GM18520 (cell line): ENCODE measurements around the gene C16orf92.

Experiments
- ATAC-seq: cut with Tn5 transposase; IDR thresholded peaks from one replicate; pipeline ENCODE4 v1.9.1; 2021; ENCODE audit not compliant: unreplicated experiment

C16orf92 gene

DNA sequence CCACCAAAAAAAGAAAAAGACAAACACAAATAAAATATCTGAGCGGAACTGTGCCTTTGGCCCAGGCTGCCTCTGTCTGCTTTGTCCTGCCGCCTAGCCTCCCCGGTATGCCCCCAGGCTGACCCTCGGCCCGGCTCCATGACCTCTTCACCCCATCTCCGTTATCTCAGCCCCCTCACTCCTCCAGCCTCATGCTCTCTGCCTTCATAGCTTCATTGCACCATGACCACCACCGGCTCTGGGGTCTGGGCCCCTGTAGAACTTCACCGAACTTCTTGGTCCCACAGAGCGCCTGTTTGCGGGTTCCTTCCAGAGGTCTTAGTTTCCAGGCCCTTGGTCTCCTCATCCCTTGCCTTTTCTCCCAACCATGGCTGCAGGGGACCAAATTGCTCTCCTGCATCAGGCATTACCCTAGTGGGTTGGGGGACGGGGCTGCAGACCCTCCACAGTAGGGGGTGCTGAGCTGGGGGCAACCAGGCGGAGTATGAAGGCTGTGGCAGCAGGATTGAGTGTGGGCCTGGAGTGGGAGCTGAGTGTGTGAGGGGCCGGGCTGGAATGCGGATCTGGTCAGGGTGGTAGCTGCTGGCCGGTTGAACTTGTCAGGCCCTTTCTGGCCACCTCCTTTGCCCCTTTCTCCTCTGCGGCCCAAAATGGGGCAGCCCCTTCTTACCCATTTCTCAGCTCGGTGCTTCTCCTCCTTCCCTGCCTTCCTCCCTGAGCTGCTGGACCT lies 34.5 kb upstream of the C16orf92 start:
- ATAC-seq = no peak

DNA sequence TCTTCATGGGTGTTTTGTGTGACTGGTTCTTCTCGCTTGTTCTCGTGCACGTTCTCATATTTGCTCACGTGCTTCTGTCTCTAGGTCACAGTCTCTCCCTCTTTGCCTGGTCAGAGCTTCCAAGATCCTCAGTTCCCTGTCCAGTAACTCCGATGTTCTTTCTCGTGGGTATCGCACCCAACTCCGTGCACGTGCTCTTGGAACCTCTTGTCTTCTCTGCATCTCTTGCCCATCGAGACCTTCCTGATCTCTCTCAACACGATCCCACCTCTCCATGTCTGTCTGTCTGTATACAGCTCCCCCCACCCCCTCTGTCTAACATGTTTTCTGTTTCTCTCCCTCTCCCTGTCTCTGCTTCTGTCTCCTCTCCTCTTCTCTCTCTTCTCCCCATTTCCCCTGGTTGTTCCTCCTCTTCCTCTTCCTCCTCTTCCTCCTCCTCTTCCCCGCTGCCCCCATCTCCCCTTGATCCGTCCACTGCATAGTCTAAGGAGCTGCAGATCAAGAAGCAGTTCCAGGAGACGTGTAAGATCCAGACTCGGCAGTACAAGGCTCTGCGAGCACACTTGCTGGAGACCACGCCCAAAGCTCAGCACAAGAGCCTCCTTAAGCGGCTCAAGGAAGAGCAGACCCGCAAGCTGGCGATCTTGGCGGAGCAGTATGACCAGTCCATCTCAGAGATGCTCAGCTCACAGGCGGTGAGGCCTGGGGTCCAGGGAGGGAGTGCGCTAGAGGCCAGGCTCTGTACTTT lies 33.7 kb upstream of the C16orf92 start:
- ATAC-seq = no peak

DNA sequence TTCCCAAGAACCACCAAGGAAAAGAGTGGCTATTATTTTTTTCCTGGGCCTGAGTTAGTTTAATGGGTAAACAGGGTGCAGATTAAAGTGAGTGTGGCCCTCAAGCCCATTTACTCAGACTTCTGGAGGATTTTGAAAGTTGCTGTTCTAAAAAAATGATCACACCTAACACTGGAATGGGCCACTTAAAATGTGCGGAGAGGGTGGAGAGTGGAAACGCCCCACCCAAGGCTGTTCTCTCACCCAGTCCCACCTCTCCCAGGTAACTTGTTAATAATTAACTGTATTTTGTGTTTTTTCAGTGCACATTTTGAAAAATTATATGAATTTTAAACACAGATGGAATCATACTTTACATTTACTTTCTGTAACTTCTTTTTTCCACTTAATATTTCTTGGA lies 33.0 kb upstream of the C16orf92 start:
- no peak for ATAC-seq

DNA sequence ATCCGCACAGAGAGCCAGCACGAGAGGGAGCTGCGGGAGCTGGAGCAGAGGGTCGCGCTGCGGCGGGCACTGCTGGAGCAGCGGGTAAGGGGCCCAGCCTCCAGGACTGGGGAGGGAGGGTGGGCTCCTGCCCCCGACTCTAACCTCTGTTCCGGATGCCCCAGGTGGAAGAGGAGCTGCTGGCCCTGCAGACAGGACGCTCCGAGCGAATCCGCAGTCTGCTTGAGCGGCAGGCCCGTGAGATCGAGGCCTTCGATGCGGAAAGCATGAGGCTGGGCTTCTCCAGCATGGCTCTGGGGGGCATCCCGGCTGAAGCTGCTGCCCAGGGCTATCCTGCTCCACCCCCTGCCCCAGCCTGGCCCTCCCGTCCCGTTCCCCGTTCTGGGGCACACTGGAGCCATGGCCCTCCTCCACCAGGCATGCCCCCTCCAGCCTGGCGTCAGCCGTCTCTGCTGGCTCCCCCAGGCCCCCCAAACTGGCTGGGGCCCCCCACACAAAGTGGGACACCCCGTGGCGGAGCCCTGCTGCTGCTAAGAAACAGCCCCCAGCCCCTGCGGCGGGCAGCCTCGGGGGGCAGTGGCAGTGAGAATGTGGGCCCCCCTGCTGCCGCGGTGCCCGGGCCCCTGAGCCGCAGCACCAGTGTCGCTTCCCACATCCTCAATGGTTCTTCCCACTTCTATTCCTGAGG lies 32.0 kb upstream of the C16orf92 start:
- no peak for ATAC-seq

DNA sequence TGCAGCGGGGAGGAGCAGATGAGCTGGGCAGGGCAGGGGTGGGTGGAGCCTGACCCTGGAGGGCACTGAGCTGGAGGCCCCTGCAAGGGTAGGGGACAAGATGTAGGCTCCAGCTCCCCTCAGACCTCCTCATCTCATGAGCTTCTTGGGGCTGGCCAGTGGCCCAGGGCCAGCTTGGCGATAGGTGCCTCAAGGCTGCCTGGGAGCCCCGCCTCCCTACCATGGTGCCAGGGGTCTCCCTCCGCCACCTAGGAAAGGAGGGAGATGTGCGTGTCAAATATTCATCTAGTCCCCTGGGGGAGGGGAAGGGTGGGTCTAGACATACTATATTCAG lies 31.5 kb upstream of the C16orf92 start:
- no peak for ATAC-seq

DNA sequence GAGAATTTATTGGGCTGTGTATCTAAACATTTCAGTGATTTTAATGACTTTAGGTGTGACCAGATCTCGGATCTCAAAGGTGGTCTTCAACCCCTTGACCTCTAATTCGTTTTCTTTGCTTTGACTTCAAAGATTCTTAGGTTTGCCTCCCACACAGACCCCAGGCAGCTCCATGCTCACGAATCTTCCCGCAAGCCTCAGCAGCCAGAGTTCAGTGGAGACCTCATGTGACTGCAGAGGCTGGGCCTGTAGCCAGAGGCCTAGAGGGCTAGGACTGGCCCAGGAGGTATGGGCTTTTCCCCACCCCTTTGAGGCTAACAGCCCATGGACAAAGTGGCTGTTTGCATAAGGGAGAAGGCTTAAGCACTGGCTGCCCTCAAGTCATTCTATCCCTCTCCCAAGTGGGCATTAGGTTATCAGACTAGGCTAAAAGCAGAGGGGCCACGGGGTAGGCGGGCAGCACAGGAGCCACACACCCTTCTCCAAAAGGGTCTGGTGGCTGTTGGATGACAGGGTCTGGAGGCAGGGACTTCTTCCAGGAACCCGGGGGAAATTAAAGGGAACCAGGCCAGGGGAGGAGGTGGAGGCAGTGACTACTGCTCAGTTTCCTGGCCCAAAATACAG lies 30.5 kb upstream of the C16orf92 start:
- ATAC-seq = no peak

DNA sequence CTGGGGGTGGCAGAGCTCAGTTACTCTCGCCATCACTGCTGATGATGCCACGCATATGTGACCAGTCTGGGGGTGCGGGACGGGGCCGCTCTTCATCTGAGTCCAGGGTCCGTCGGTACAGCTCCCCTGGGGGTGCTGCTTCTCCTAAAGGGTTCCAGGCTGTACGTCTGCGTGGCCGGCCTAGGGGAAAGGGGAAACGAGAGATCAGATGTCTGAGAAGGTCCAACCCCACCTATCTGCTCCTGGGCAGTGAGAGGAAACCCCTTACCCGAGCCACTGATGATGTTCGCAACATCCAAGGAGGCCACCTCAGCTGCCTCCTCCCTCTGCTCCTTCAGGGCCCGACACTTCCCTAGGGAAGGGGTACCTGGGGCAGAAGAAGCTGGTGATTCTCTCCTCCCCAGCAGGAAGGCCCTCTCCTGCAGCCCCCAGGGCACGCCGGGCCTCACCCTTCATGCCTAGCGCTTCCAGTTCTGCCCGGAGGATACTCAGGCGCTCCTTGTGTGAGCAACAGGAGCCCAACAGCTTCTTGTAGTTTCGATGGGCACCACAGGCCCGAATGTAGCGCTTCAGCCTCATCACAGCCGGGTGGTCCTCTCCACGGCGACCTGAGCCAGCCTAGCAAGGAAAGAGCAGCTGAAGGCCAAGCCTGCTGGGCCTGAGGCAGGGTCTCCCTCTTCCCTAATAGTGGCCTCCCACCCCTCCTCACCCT lies 29.7 kb upstream of the C16orf92 start:
- ATAC-seq = no peak

DNA sequence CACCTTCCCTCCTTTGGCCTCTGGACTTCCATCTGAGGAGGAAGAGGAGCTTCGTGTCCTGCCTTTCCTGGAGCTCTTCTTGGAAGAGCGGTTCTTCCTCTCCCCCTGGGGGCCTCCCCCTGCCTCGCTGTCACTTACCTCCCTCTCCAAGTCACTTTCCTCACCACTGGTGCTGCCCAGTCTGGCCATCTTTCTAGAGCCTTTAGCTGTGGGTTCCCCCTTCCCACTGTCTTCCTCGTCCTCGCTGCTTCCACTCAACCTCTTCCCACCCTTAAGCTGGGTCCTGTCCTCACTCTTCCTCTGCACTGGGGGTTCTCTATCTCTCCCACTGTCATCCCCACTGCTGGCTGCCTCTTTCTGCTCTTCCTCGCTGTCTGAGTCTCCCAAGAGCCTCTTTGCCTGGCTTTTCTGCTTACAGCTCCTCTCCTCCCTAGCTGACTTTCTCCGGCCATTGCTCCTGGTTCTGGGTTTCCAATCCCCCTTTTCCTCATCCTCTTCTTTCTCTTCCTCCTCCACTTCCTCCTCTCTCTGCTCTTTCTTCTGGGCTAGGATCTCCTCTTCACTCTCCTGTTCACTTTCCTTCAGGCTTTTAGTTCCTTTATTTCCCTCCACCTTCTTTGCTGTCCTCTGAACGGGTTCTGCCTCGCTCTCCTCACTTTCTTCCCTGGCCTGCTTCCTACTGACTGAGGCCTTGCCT lies 28.9 kb upstream of the C16orf92 start:
- ATAC-seq = no peak

DNA sequence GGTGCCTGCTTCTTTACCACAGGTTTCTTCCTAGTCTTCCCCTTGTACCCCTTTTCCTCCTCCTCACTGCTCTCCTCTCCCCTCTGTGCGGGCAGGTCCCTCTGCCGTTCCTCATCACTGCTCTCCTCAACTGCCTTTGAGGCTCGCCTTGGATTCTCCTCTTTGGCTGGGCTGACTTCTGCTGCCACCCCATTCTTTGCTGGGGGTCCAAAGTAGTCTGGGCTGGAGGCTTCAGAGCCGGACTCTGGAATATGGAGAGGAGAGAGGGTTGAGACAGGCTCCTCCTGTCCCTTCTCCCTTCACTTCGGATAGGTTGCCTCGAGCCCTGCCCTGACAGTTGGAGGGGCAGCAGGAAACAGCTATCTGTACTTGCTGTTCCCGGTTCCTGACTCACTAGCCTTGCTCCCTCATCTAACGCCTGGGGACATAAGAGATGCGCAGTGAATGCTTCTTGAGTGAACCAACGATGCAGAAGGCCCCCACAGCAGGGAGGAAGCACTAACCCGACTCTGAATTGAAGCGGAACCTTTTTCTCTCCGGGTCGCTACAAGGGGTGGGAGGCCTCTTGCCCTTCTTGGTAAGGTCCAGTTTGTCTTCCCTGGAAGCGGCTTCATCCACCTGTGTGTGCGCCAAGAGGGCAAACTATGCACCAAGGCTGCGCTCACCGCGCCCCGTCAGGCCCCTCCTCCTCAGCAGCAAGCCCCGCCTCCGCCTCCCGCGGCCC lies 28.2 kb upstream of the C16orf92 start:
- ATAC-seq = peak; percentile 5

DNA sequence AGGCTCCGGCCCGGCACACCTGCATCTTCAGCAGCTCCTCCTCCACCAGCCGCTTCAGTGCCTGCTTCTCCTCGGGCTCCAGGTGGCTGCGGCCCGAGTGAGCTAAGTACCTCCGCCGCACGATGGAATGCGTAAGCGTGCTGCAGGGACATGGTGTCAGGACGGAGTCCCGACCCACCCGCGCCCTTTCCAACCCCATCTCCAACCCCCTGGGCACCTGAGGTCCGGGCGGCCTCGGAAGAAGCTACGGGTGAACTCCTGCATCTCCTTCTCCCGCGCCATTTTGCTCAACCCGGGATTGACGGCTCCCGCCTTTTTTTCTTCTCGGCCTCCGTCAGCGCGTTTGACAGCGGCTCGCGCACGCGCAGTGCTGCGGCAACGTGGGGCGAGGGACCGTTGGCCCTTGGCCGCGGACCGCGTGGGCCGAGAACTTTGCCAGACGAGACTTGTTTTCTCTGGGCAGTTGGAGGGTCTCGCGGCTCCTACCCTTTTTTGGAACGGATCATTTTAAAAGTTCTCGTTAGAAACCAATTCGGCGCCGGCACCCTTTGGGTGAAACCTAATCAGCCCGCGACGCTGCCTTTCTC lies 27.6 kb upstream of the C16orf92 start, which contains the start of gene HIRIP3:
HIRIP3 (minus strand) TSS at position 294 of the 587 bp plus-strand sequence; CDS start at position 282, 12 bp downstream.
- ATAC-seq = peak; percentile 26

DNA sequence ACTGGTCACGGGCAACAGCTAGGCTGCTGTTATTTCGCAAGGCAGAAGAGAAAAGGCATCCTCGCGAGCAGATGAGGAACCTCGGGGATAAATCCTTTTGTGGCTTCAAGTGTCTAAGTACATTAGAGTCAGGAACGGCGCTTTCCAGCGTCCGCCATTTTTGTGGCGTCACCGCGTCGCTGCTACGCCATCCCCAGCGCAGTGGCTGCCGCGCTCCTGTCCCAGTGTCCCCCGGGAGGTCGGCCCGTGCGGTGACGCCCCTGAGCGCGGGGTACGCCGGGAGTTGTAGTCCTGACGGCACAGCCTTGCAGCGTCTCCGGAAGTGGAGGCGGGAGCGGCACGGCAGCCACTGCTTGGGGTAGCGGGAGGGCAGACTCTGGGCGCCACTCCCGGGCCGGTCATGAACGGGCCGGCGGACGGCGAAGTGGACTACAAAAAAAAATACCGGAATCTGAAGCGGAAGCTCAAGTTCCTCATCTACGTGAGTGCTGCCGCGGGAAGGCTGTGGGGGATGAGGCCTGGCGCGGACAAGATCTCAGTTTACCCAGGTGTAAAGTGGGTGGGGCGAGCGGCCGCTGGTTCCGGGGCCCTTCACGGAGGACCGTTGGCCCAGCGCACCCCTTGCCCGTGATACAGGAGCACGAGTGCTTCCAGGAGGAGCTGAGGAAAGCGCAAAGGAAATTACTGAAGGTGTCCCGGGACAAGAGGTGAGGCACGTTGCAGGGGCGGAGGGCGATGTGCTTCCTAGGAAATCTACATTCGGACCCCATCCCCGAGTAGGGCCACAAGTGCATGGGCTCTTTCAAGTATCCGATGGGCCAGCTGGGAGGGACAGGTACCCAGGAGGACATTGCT lies 26.9 kb upstream of the C16orf92 start, which contains the start of gene INO80E:
INO80E (plus strand) TSS at position 331 of the 855 bp plus-strand sequence; CDS start at position 401, 70 bp downstream.
- peak; percentile 94 for ATAC-seq

DNA sequence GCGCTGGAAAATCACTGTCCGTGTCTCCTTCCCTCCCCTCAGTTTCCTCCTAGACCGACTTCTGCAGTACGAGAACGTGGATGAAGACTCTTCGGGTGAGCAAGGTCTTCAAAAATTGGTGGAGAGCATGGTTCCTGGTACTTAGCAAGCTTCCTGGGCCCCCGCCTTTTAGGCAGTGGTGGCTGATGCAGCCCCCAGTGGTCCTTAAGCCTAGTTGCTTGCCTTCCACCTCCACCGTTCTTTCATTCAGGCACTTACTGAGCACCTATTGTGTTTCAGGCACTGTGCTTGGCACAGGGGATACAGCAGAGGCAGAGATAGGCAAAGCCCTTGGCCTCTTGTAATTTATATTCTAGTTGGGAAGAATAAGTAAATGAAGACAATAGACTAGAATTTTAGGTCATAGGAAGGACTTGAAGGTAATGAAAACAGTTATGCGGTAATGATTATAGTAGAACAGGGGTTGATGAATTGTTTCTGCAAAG lies 26.2 kb upstream of the C16orf92 start:
- no peak for ATAC-seq

DNA sequence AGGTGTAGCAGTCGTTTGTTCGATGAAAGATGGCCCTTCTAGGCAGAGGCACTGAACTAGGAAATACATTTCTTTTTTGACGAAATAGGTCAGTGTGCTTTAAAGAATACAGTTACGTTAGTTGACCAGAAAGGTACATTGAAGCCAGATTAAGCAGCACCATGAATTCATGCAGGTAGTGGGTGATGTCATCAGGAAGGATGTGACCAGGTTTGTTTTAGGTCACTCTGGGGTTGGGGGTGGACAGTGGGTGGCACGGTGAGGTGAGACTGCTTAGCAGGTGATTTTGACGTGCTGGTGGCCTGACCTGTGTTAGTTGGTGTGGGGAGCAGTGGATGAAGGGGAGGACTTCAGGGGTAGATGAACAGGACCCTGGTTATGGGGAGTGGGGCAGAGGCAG lies 23.4 kb upstream of the C16orf92 start:
- no peak for ATAC-seq

DNA sequence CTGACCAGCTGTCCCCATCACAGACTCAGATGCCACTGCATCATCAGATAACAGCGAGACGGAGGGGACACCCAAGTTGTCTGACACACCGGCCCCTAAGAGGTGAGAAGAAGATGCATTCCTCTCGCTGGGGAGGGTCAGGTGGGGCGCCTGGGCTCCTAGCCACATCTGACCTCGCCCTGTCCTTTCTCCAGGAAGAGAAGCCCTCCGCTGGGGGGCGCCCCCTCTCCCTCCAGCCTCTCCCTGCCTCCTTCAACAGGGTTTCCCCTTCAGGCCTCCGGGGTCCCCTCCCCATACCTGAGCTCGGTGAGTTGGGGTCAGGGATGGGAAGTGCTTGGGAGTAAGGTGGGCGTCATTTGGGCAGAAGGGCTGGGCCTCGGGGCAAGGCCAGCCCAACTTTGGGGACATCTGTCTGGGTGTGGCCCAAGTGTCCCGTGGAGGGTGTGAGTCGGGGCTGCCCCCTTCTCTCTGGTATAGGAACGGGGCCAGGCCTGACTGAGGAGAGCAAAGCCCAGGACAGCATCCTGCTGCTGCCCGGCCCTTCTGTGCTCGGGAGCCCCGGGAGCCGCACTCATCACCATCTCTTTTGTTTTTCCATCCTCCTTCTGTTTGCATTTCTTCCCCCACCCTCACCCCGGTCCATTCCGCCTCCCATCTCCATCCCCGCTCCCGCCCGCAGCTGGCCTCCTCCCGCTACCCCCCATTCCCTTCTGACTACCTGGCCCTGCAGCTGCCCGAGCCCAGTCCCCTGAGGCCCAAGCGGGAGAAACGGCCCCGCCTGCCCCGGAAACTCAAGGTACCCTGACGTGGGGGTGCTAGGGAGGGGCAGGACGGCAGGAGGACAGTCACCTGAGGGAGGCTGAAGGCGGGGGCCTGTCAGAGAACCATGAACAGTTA lies 22.0 kb upstream of the C16orf92 start:
- ATAC-seq = no peak

DNA sequence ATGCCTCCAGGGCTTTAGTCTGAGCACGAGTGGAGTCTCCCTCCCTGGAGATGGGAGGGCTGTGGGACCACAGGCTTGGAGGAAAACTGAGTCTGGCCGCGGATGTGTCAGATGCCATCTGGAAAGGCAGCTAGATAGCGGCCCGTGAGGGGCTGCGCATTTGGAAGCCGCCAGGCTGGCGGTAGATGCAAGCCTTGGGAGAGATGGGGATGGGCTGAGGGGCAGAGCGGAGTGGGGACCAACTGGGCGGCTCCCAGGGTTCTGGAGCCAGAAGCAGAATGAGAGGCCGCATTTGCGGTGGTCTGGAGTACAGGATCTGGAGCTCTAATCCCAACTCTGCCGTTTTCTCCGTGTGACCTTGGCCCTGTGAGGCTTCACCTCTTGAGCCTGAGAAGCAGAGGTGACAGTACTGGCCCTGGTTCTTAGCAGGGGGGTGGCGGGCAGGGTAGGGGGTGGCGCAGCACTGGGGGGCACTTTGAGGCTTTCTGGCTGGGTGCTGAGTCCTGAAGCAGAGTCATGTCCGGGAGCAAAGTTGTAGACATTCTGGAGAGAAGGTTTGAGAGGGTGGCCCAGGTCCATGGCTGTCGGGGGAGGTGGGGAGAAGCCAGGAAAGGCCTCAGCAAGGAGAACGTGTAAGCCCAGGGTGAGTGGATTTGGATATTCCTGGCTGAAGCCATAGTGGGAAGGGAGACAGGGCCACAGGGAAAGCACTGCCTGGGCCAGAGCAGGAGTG lies 20.2 kb upstream of the C16orf92 start:
- no peak for ATAC-seq

DNA sequence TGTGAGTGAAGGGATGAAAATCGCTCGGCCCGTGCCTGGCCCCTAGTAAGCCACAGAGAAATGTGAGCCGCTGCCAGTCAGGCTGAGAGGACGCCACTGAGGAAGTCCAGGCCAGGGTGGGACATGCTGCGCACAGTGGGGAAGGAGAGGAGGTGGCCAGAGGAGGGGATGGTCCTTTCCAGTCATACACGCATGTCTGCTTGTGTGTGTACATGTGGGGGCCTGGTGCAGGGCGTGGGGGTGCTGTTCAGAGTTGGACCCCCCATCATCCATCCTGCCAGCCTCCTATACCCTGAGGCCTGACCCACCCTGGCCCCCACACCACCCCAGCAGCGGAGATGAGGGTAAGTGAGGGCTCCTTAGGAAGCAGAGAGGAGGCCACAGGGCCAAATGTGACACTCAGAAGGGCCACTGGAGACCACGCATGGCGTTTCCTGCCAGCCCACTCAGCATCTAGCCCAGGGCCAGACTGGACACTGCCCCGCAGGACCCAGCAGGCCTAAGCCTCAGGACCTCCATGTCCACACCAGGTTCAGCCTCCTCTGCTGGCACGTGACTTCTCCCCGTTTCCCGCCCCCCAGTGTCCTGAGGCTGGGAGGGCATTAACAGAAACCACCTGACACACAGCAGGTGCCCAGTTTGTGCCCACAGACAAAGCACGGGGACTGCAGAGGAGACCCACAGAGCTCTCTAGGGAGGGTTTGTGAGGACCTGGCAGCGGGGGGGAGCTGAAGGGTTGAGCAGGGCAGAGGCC lies 19.2 kb upstream of the C16orf92 start:
- ATAC-seq = no peak
